HepG2 (cell line): ENCODE data around the gene NPHP4. TPM values are rescaled to one million over a fixed set of nuclear protein-coding genes. Genes with fewer than 3 reads are reported as not detected.
A peak's percentile ranks its signal among the peaks of the same experiment; 100 is the strongest.

Experiments
- ATAC-seq: fragments of 200-7000 bp; cut with Tn5 transposase; 3 replicates; pipeline ENCODE4 v1.9.1; 2020; ENCODE audit warnings: mild to moderate bottlenecking, moderate library complexity
- BruUV-seq: library from RNA; stranded (reverse); fragments of 400-500 nt; replicated peaks from 2 replicates; lab custom pipeline; 2021; lab: Mats Ljungman, UMichigan
- CTCF ChIA-PET: fragments of 300-600 bp; formaldehyde crosslinking; extraction: SDS; loops from one replicate; lab custom pipeline; 2021; ENCODE audit warnings: low total read pairs, inconsistent platforms, low intra/inter-chr PET ratio; lab: Yijun Ruan, JAX
- POLR2A ChIA-PET: fragments of 350-600 bp; sonication (Branson Sonifier 250); formaldehyde crosslinking; loops from one replicate; lab custom pipeline; 2020; ENCODE audit warnings: antibody characterized with exemption, inconsistent platforms; lab: Yijun Ruan, JAX
- DNase-seq: peaks from one replicate; pipeline ENCODE4 v3.0.0-alpha.2; 2015; ENCODE audit warnings: low spot score
- FAIRE-seq: peaks from 3 replicates; lab custom pipeline; 2011; peaks lifted over from hg19 to GRCh38; lab: Jason Lieb, UNC
- H2AFZ ChIP-seq: one replicate; pipeline ENCODE4 v1.6.1; 2011; ENCODE audit warnings: low read length, inconsistent platforms
- H3K27ac ChIP-seq: fragments of 300-600 bp; 3 replicates; pipeline ENCODE4 v1.8.0; 2011; ENCODE audit warnings: mixed run types, mild to moderate bottlenecking, mixed read lengths, low read length, inconsistent platforms; ENCODE audit not compliant: insufficient read depth; ENCODE audit errors: extremely low read length
- H3K27me3 ChIP-seq, 2 experiments: fragments of 200-600 bp in 1 of 2; 2 replicates in 1 of 2; 3 replicates in 1 of 2; pipeline versions ENCODE4 v1.6.0 to v1.8.0; 2011; ENCODE audit warnings: low read length in 2 of 2, mild to moderate bottlenecking in 2 of 2, moderate library complexity in 2 of 2, inconsistent platforms in 1 of 2; ENCODE audit not compliant: insufficient read depth in 2 of 2, control insufficient read depth in 1 of 2
- H3K36me3 ChIP-seq, 2 experiments: fragments of 200-600 bp in 1 of 2; replicated peaks in 1 of 2; 2 replicates in 1 of 2; 3 replicates in 1 of 2; pipeline versions ENCODE4 v1.5.1 to v1.8.0; 2011; ENCODE audit warnings: low read length in 2 of 2, inconsistent platforms in 1 of 2; ENCODE audit not compliant: insufficient read depth in 2 of 2, control insufficient read depth in 1 of 2
- H3K4me1 ChIP-seq: 2 replicates; pipeline ENCODE4 v1.5.1; 2012; ENCODE audit warnings: low read length, inconsistent platforms; ENCODE audit not compliant: insufficient read depth
- H3K4me2 ChIP-seq: 2 replicates; pipeline ENCODE4 v1.6.0; 2011; ENCODE audit warnings: low read depth, low read length, inconsistent platforms
- H3K4me3 ChIP-seq, 3 experiments: fragments of 200-600 bp in 1 of 3; sonication (generic), shearing (Covaris generic) in 1 of 3; replicated peaks in 1 of 3; 2 replicates each; pipeline ENCODE4 v1.5.1; 2011 to 2016; ENCODE audit warnings: low read length in 3 of 3, inconsistent platforms in 2 of 3, low read depth in 2 of 3, mild to moderate bottlenecking in 2 of 3, control low read depth in 1 of 3, mixed read lengths in 1 of 3; ENCODE audit not compliant: insufficient read depth in 1 of 3
- H3K79me2 ChIP-seq: one replicate; pipeline ENCODE4 v1.6.1; 2011; ENCODE audit warnings: low read length, inconsistent platforms; ENCODE audit not compliant: insufficient read depth
- H3K9ac ChIP-seq: 2 replicates; pipeline ENCODE4 v1.6.0; 2011; ENCODE audit warnings: mild to moderate bottlenecking, low read depth, low read length, inconsistent platforms; ENCODE audit not compliant: insufficient read depth
- H3K9me3 ChIP-seq: 2 replicates; pipeline ENCODE4 v1.5.1; 2012; ENCODE audit warnings: mild to moderate bottlenecking, low read length
- H4K20me1 ChIP-seq: 2 replicates; pipeline ENCODE4 v1.6.0; 2011; ENCODE audit warnings: inconsistent platforms, mild to moderate bottlenecking, low read length, moderate library complexity; ENCODE audit not compliant: insufficient read depth
- DNMT1 ChIP-seq: sonication (generic); formaldehyde crosslinking; IDR thresholded peaks from 2 replicates; pipeline ENCODE4 v1.5.1; 2020; ENCODE audit warnings: mild to moderate bottlenecking, missing genetic modification reagents
- E2F1 ChIP-seq: sonication (generic); formaldehyde crosslinking; IDR thresholded peaks from 2 replicates; pipeline ENCODE4 v1.5.0; 2020; ENCODE audit warnings: missing genetic modification reagents
- IKZF5 ChIP-seq: IDR thresholded peaks from 2 replicates; pipeline ENCODE4 v1.6.1; 2018; ENCODE audit warnings: missing genetic modification reagents, mild to moderate bottlenecking, missing compliant biosample characterization
- MAFK ChIP-seq, 2 experiments: IDR thresholded peaks in 1 of 2; conservative IDR thresholded peaks in 1 of 2; 2 replicates each; pipeline ENCODE4 v1.6.1; 2011; ENCODE audit warnings: improper control_type of control experiment in 2 of 2, low read length in 2 of 2
- MIER3 ChIP-seq: IDR thresholded peaks from 2 replicates; pipeline ENCODE4 v1.6.1; 2016; ENCODE audit warnings: missing compliant biosample characterization, borderline replicate concordance
- TBX2 ChIP-seq: sonication (generic); formaldehyde crosslinking; IDR thresholded peaks from 2 replicates; pipeline ENCODE4 v1.5.0; 2020; ENCODE audit warnings: missing genetic modification reagents, mild to moderate bottlenecking, borderline replicate concordance
- ZNF605 ChIP-seq: sonication (generic); formaldehyde crosslinking; IDR thresholded peaks from 2 replicates; pipeline ENCODE4 v1.8.0; 2022; ENCODE audit warnings: mild to moderate bottlenecking, missing genetic modification reagents
- WGBS: methylation state at CpG from one replicate; pipeline ENCODE4 v1.1.6; 2017; ENCODE audit warnings: low lambda C conversion rate; 5-methylcytosine and 5-hydroxymethylcytosine counted together
- in situ Hi-C: cut with HindIII; loops from 2 replicates; pipeline ENCODE4 v1.10.0; 2017; ENCODE audit warnings: low pct_unique_long_range_greater_than_20kb; ENCODE audit not compliant: extremely low pct_ligation_motif_present
- intact Hi-C: fragments of 100-400 bp; cut with micrococcal nuclease; formaldehyde crosslinking; loops from one replicate; pipeline ENCODE4 v1.10.0; 2022; ENCODE audit not compliant: unreplicated experiment
- polyA plus RNA-seq, 8 experiments: library from polyadenylated mRNA; depleted of rRNA in 3 of 8; stranded (reverse) in 7 of 8; unstranded in 1 of 8; fragments of >200 nt; fragmentation: Illumina TruSeq in 4 of 8; extraction: Trizol in 4 of 8; gene quantifications; 2 replicates each; pipeline versions ENCODE4 v1.2.1 to v1.2.3, GENCODE V29; 2011 to 2016; ENCODE audit warnings: low read depth in 4 of 8, missing spikeins in 1 of 8, mixed read lengths in 1 of 8; ENCODE audit not compliant: insufficient read depth in 1 of 8
- total RNA-seq, 5 experiments: library from RNA; depleted of rRNA; stranded (reverse); fragments of >200 nt; fragmentation: Illumina TruSeq; extraction: Trizol; gene quantifications; 2 replicates each; pipeline ENCODE4 v1.2.3, GENCODE V29; 2016; ENCODE audit warnings: low read depth in 1 of 5

NPHP4 gene
- total and polyA plus RNA-seq, 2 of the 13 experiments (the other 11 are each of a cell fraction or from before 2014, with no cell fraction given), result 4.4 to 6.8 TPM

- no peak for TF ChIP-seq TBX2 (CRISPR knock-in tag)
These were observed 33.3 kb upstream of the NPHP4 start (continued) for GRCh38 chr1:6025269-6026094.

GRCh38 chr1:6024376-6024775, 32.2 kb upstream of the NPHP4 start:
- Histone ChIP-seq H3K27me3 (peaks cover 0 to 1% of the 10 kb centered on the region in 2 experiments; a peak in 1 of 5 replicates), H3K4me3 (no peak overlapping the region), H3K79me2 (no peaks in the 10 kb centered on the region), H4K20me1 (no peaks in the 10 kb centered on the region), H3K27ac (no peak overlapping the region), H3K9ac (no peak overlapping the region), H3K9me3 (no peaks in the 10 kb centered on the region), H3K36me3 (no peaks in the 10 kb centered on the region), H3K4me1 (peaks cover 38% of the 10 kb centered on the region), H2AFZ (no peak overlapping the region), H3K4me2 (peak overlapping the region; percentile 85; the same call in 1 of the 2 replicates)
- ATAC-seq (no peak), FAIRE-seq (no peak), DNase-seq (no peak)
- intact Hi-C loops, result no loop called here
- ChIA-PET POLR2A (interaction anchor here (1.8 to 2.3 kb wide), 2 partner anchors 10 to 14 kb away, joined by 4 to 8 read pairs; no protein-coding TSS in a partner anchor), CTCF (no interaction called here)
- peak in 1 of 2 experiments; percentile 27; a peak in 2 of 4 replicates for TF ChIP-seq MAFK (conservative IDR thresholded peaks at IDR 0.05 in 1 of 2, IDR thresholded peaks at IDR 0.05 in 1 of 2; ENCODE audit: low read length in 2 of 2)
- no peak for TF ChIP-seq DNMT1 (CRISPR knock-in tag)
- in situ Hi-C loops, result no loop called here
- BruUV-seq, result no TSS peak
- WGBS, result 57% methylated on average over 6 of the region's 6 CpGs

- Histone ChIP-seq H2AFZ (no peak overlapping the region), H3K9ac (no peak overlapping the region), H3K4me1 (peaks cover 36% of the 10 kb centered on the region), H3K27ac (no peak overlapping the region), H3K9me3 (no peaks in the 10 kb centered on the region), H3K79me2 (no peaks in the 10 kb centered on the region), H4K20me1 (no peaks in the 10 kb centered on the region), H3K27me3 (peaks cover 0 to 1% of the 10 kb centered on the region in 2 experiments; a peak in 1 of 5 replicates), H3K36me3 (no peaks in the 10 kb centered on the region), H3K4me2 (no peak overlapping the region), H3K4me3 (no peak overlapping the region)
- intact Hi-C loops (no loop called here), in situ Hi-C loops (no loop called here)
- FAIRE-seq (no peak), DNase-seq (no peak), ATAC-seq (no peak)
- ChIA-PET POLR2A (no interaction called here), CTCF (no interaction called here)
- 50% methylated on average over 5 of the region's 5 CpGs for WGBS
- BruUV-seq, result no TSS peak
- TF ChIP-seq E2F1 (CRISPR knock-in tag) (no peak), ZNF605 (CRISPR knock-in tag) (no peak), IKZF5 (CRISPR knock-in tag) (no peak), MIER3 (CRISPR knock-in tag) (no peak)
These were observed 31.1 kb upstream of the NPHP4 start for GRCh38 chr1:6023346-6023745.
